Activated naive CD4-positive, alpha-beta T cell treated with Interleukin-2 at 50 U/mL for 16 hours (primary cell): ENCODE measurements around the gene GALNT12.

Experiments
- DNase-seq: peaks from one replicate; pipeline ENCODE4 v3.0.0-alpha.2; 2020

Gene GALNT12

GRCh38 chr9:98837516-98837915 is 30.0 kb downstream of the GALNT12 start:
- no peak for DNase-seq

- DNase-seq: no peak
These were observed 30.8 kb downstream of the GALNT12 start for GRCh38 chr9:98838155-98838867.

GRCh38 chr9:98838868-98839565 is 31.5 kb downstream of the GALNT12 start:
- DNase-seq: no peak

GRCh38 chr9:98839724-98840123 is 32.3 kb downstream of the GALNT12 start:
- DNase-seq: no peak

DNA sequence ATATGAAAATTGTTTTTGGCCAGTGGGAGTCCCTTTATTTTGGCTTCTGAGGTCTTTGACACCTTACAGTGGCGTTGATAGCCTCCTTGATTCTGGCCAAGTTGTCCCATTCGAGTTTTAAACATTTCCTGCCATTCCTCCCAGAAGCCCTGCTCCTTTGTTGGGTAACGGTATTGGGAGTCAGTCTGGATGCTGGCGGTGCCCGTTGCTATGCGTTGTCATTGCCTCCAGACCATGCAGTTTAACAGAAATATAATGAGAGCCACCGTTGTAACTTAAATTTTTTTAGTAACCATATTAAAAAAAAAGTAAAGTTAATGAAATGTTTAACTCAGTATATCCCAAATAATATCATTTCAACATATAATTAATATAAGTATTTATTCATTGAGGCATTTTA is 35.0 kb downstream of the GALNT12 start:
- DNase-seq: no peak

- DNase-seq: no peak
These were observed 38.6 kb downstream of the GALNT12 start for GRCh38 chr9:98846081-98846480.

DNA sequence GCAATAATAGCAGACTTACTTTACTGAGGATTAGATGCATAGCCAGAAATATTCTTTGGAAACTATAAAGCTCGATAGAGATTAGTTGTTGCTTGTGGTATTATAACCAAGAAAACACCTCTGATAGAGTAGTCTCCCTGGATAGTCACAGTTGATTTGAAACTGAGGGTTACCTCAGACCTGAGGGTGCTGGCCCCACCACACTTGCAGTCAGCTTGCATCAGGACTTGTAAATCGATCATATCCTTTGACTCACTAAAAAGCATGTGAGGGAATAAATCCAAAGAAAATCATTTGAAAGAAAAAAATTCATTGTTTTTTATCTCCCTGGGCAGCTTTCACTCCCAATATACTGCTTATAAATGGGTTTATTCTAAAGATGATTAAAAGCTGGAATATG is 39.4 kb downstream of the GALNT12 start:
- no peak for DNase-seq

GRCh38 chr9:98848450-98849149 is 41.1 kb downstream of the GALNT12 start:
- DNase-seq: peak; percentile 76

DNA sequence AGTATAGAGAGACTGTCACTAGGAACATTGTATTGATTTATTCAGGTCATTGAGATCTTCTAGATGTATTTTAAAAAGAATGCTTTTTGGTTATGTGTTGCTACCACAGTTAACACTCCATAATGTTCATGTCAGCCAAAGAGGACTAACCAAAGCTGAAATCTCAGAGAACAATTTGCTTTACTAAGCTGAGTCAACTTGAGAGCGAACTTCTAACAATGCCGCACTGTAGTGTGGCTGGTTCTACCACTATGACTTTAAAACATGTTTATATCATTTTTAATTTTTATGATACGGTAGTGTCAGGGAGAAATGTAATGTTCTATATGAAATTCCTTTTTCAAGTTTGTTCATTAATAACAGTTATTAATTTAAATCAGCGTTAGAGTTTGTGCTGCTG is 42.1 kb downstream of the GALNT12 start:
- no peak for DNase-seq

- DNase-seq: no peak
These were observed 43.6 kb downstream of the GALNT12 start for GRCh38 chr9:98850851-98851729.

DNA sequence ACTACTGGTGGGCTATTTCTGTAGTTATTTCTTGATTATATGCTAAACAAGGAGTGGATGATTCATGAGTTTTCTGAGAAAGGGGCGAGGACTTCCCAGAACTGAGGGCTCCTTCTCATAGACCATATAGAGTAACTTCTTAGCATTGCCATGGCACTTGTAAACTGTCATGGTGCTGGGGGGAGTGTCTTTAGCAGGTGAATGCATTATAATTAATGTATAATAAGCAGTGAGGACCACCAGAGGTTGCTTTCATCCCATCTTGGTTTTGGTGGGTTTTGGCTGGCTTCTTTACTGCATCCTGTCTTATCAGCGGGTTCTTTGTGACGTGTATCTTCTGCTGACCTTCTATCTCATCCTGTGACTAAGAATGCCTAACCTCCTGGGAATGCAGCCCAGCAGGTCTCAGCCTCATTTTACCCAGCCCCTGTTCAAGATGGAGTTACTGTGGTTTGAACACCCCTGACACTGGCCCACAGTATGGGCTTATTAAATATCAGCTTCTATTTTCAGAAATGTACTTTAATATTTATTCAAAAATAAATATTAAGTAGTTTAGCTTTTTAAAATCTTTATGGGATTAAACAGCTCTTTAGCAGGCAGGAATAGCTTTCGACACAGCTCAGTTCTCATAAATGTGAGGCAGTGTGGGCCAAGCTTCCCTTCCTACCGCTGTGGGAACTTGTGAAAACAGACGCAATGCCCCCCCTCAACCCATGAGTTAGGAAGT is 44.4 kb downstream of the GALNT12 start:
- DNase-seq: peak; percentile 26

DNA sequence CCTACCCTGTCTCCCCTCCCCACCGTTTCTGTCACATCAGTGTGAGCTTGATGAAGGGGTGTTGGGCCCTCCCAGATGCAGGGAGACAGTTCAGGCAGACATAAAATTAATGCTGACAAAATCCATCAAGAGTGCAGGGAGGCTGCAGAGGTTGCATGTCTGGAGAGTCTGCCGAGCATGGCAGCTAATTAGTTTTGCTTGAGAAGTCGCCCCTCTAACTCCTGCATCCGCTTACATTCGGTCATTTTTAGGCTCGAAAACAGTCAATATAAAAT is 44.9 kb downstream of the GALNT12 start:
- DNase-seq: no peak

GRCh38 chr9:98852961-98853360 is 45.5 kb downstream of the GALNT12 start:
- DNase-seq: no peak

DNA sequence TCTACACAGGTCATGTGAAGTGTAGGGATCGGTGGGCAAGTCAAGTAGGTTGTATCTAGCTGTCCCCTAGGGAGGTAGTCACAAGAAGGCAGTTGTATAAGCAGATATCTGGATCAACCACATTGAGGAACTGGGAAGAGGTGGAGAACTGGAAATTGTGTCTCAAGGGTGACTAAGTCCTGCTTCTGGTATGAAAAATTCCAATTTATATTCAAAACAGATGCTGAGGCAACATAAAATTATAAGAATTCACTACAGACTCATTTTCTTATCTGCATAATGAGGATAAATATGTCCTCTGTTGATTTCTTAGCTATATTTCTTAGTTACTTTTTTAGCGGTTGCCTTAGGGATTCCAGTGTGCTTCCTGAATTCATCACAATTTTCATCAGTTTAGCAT is 46.8 kb downstream of the GALNT12 start:
- no peak for DNase-seq

GRCh38 chr9:98855592-98855991 is 48.1 kb downstream of the GALNT12 start:
- DNase-seq: no peak

DNA sequence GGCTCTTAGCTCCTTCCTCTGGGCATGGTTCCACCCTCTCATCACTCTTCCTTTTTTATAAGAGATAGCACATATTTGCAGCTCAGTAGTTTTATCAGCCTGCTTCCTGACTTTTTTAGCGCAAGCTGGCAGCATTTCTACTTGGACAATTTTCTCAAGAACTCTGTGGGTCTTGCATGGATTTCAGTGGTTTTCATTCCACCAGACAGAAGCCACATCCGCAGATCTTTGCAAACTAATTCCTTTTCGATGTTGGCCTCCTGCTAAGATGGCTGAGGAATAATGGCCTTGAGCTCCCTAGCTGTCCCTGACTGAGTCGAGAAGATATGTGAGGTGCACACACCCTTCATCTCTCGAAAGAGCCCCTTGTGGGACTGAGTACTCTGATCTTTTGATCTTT is 49.5 kb downstream of the GALNT12 start:
- no peak for DNase-seq

GRCh38 chr9:98859941-98860340 is 52.5 kb downstream of the GALNT12 start:
- no peak for DNase-seq

DNA sequence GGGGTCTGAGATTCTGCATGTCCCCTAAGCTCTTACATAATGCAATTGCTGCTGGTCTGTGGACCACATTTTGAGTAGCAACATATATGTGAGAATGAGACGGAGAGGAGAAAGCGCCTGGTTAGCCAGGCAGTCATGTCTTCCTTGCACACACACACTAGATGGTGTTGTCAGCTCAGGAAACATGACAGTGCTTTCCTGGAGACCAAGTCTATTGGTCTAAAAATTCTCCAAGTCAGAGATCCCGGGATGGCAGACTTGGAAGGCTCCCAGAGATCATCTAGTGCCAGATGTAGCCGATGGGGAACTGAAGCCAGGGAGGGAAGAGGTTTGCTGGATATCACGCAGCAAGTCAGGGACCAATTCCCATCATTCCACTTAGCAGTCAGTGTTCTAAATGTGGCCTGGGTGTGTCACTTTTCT is 53.4 kb downstream of the GALNT12 start:
- no peak for DNase-seq

GRCh38 chr9:98861781-98862504 is 54.5 kb downstream of the GALNT12 start:
- DNase-seq: no peak

DNA sequence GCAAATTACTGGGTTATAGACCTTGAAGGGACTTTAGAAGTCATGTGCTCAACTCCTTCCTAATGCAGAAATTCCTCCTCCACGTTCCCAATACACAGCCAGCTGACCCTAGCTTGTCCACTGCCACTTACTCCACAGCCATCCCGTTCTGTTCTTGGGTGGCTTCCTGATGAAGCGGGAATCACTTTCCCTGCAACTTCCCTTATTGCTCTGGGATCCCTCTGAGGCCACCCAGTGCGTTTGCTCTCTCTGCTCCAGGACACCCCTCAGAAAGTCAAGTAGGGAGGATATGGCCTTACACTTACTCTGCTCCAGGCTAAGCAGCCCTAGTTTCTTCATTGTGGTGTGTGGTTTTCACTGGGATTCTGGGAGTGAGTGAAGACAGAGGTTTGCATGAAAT is 55.5 kb downstream of the GALNT12 start:
- no peak for DNase-seq

GRCh38 chr9:98864281-98865174 is 57.1 kb downstream of the GALNT12 start:
- DNase-seq: no peak
